GM03348 (cell line): ENCODE data around the gene TXNDC12.

Source experiments
- DNase-seq: peaks from one replicate; pipeline ENCODE4 v3.0.0; 2012; ENCODE audit warnings: low spot score

The TXNDC12 gene

GRCh38 chr1:51997974-51998382 lies 57.0 kb downstream of the TXNDC12 start:
- DNase-seq, result no peak

DNA sequence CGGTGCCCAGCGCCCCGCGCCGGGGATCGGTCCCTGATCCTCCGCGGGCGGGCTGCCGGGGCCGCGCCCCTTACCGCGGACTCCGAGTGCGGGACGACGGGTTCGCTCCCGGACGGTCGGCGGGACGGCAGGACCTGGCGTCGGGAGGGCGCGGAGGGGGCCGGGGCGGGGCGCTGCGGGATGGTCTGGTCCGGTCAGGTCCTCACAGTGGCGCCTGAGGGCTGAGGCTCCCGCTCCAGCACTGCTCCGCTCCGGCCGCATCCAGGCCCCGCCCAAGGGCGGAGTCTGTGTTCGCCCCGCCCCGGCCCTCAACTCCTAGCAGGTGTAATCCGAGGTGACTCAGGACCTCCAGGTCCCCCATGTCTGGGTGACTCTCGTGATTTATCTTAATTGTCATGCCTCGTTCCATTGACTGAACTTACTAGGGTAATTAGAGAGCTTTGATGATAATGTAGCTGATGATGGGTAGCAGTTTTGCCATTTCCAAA lies 64.5 kb downstream of the TXNDC12 start, which contains the start of gene RAB3B:
Gene RAB3B (minus strand): TSS at position 223 of the 488 bp plus-strand sequence. CDS start 13,583 bp downstream, outside the sequence.
- peak; percentile 95 for DNase-seq

- DNase-seq, result peak; percentile 32
Measured at GRCh38 chr1:51989582-51990477, 65.2 kb downstream of the TXNDC12 start.

- DNase-seq, result no peak
Measured at GRCh38 chr1:51988254-51988653, 66.7 kb downstream of the TXNDC12 start.

- no peak for DNase-seq
Measured at GRCh38 chr1:51986718-51987117, 68.3 kb downstream of the TXNDC12 start.

DNA sequence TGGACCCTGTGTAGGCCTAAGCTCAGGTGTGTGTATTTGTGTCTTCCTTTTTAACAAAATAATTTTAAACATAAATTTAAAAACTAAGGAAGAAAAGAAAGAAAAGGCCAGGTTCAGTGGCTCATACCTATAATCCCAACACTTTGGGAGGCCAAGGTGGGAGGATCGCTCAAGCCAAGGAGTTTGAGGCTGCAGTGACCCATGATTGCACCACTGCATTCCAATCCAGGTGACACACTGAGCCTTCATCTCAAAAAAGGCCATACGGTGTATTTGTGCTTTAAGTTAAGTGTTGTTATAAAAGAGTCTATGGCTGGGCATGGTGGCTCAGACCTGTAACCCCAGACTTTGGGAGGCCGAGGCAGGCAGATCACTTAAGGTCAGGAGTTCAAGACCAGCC lies 72.8 kb downstream of the TXNDC12 start:
- DNase-seq, result no peak

DNA sequence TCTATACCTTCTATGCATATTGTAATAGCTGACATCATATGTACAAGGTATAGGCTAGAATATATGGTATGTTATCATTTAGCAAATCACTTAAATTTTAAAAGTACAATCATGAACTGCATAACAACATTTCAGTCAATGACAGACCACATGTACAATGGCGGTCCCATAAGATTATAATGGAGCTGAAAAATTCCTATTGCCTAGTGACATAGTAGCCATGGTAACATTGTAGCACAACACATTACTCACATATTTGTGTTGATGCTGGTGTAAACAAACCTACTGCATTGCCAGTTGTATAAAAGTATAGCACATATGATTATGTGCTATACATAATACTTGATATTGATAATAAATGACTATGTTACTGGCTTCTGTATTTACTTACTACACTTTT lies 73.4 kb downstream of the TXNDC12 start:
- DNase-seq, result no peak

DNA sequence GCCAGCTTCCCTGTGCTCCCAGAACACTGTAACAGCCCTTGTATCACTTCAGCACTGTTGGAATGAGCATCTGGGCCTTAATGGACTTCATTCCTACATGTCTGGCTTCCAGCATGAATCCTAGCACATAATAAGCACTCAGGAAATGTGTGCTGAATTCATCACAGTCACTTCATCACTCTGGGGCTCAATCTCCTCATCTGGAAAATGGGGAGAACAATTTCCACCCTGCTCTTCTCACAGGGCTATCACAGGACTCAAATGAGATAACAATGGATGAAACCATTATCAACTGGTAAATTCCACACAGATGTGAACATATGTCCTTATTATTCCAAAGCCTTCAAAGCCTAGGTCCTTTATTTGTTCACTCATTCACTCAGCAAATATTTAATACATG lies 76.9 kb downstream of the TXNDC12 start:
- no peak for DNase-seq

GRCh38 chr1:51976846-51977602 lies 78.0 kb downstream of the TXNDC12 start:
- DNase-seq, result no peak

DNA sequence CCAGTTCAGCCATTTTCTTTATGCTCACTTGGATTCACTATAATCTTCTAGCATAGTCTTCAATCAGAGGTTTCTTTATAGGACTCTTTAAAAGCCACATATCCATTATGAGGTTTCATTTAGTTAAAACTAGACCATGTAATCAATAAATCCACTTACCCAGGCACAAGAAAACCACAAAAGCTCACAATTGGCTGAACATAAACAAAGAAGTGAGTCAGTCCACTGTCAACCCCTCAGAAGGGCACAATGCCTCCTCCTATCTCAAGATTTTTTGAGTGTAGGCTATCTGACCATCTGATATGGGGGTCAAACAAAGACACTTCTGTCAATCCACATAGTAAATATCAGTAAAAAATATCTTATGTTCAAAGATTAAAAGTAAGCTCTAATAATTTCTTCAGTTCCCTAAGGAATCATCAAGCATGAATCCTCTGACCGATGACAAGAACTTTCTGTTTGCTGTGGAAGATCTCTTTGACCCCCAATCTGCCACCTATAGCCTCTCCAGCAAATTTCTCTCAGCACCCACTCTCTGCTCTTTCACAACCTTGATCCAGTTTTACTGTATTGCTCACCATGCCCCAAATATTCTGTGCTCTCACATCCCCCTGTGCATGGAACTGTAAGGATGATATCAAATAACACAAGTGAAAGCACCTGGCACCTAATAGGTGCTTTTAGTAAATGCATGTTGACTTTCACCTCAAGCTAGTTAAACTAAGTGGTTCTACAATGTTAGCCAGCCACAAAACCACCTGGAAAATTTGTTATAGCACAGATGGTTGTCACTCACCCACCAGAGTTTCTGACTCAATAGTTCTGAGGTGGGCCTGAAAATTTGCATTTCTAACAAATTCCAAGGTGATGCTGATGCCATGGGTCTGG lies 81.2 kb downstream of the TXNDC12 start:
- DNase-seq, result no peak
